ENCODE results near the gene PPP2R3A. TPM values are rescaled to one million over a fixed set of nuclear protein-coding genes. Genes with fewer than 3 reads are reported as not detected.
"Not testable (repeated sequence)": the region's sequence is repeated elsewhere in the genome, so short reads cannot be mapped to it uniquely, and the experiment has no call there.

The PPP2R3A gene
- total RNA-seq, 1 donor from 2014 or later, result 14.8 TPM

- DNase-seq (ENCODE audit: low spot score), result no peak
- Mint-ChIP-seq H3K4me3 (ENCODE audit: unreplicated experiment) (no peak overlapping the region), H3K27ac (ENCODE audit: unreplicated experiment) (peak overlapping the region; percentile 92), H3K9me3 (ENCODE audit: low read depth) (no peaks in the 10 kb centered on the region), H3K36me3 (ENCODE audit: low read depth) (peaks cover 6% of the 10 kb centered on the region), H3K4me1 (ENCODE audit: low read depth) (peaks cover 83% of the 10 kb centered on the region), H3K27me3 (ENCODE audit: low read depth) (no peaks in the 10 kb centered on the region)
- TF ChIP-seq CTCF (IDR thresholded peaks at IDR 0.05), result no peak
Observed at GRCh38 chr3:136189859-136190617, 224.5 kb downstream of the PPP2R3A start.

- H3K9me3 Mint-ChIP-seq (ENCODE audit: low read depth); H3K27me3 Mint-ChIP-seq (ENCODE audit: low read depth); H3K36me3 Mint-ChIP-seq (ENCODE audit: low read depth); DNase-seq (ENCODE audit: low spot score): not testable (repeated sequence)
- Mint-ChIP-seq H3K4me1 (ENCODE audit: low read depth) (peaks cover 69% of the 10 kb centered on the region), H3K4me3 (ENCODE audit: unreplicated experiment) (peak overlapping the region; percentile 91), H3K27ac (ENCODE audit: unreplicated experiment) (peak overlapping the region; percentile 92)
Observed at GRCh38 chr3:136192195-136192594, 226.7 kb downstream of the PPP2R3A start.

GRCh38 chr3:136192831-136193230 lies 227.3 kb downstream of the PPP2R3A start:
- peaks cover 7% of the 10 kb centered on the region for H3K36me3 Mint-ChIP-seq (ENCODE audit: low read depth)
- peaks cover 70% of the 10 kb centered on the region for H3K4me1 Mint-ChIP-seq (ENCODE audit: low read depth)

GRCh38 chr3:136193278-136194054 lies 227.9 kb downstream of the PPP2R3A start:
- peak overlapping the region; percentile 91 for H3K4me3 Mint-ChIP-seq (ENCODE audit: unreplicated experiment)
- no peaks in the 10 kb centered on the region for H3K27me3 Mint-ChIP-seq (ENCODE audit: low read depth)
- no peaks in the 10 kb centered on the region for H3K9me3 Mint-ChIP-seq (ENCODE audit: low read depth)
- H3K27ac Mint-ChIP-seq (ENCODE audit: unreplicated experiment), result peak overlapping the region; percentile 92
- DNase-seq (ENCODE audit: low spot score), result no peak
- H3K4me1 Mint-ChIP-seq (ENCODE audit: low read depth), result peaks cover 69% of the 10 kb centered on the region
- peaks cover 7% of the 10 kb centered on the region for H3K36me3 Mint-ChIP-seq (ENCODE audit: low read depth)
- TF ChIP-seq CTCF (IDR thresholded peaks at IDR 0.05), result no peak

More at GRCh38 chr3:136192831-136193230, 227.3 kb downstream of the PPP2R3A start:
- no peak for TF ChIP-seq CTCF (IDR thresholded peaks at IDR 0.05)
- no peaks in the 10 kb centered on the region for H3K9me3 Mint-ChIP-seq (ENCODE audit: low read depth)
- H3K27ac Mint-ChIP-seq (ENCODE audit: unreplicated experiment), result peak overlapping the region; percentile 92
- no peaks in the 10 kb centered on the region for H3K27me3 Mint-ChIP-seq (ENCODE audit: low read depth)
- no peak for DNase-seq (ENCODE audit: low spot score)
- peak overlapping the region; percentile 91 for H3K4me3 Mint-ChIP-seq (ENCODE audit: unreplicated experiment)

GRCh38 chr3:136194409-136195257 lies 229.1 kb downstream of the PPP2R3A start:
- H3K4me1 Mint-ChIP-seq (ENCODE audit: low read depth), result peaks cover 58% of the 10 kb centered on the region
- DNase-seq (ENCODE audit: low spot score), result no peak

More at GRCh38 chr3:136194409-136195257, 229.1 kb downstream of the PPP2R3A start:
- peaks cover 7% of the 10 kb centered on the region for H3K36me3 Mint-ChIP-seq (ENCODE audit: low read depth)
- TF ChIP-seq CTCF (IDR thresholded peaks at IDR 0.05), result no peak
- peak overlapping the region; percentile 91 for H3K4me3 Mint-ChIP-seq (ENCODE audit: unreplicated experiment)
- no peaks in the 10 kb centered on the region for H3K9me3 Mint-ChIP-seq (ENCODE audit: low read depth)
- no peaks in the 10 kb centered on the region for H3K27me3 Mint-ChIP-seq (ENCODE audit: low read depth)
- peak overlapping the region; percentile 92 for H3K27ac Mint-ChIP-seq (ENCODE audit: unreplicated experiment)

Measured in chondrocyte (in vitro differentiated cells).